ENCODE results near the gene FAM162B. TPM values are rescaled to one million over a fixed set of nuclear protein-coding genes. Genes with fewer than 3 reads are reported as not detected.

The FAM162B gene
- polyA plus RNA-seq, 2 of the 4 experiments (the other 2 are of a cell fraction): 0.14 TPM; not detected in 1

GRCh38 chr6:116726947-116727346 is 38.6 kb downstream of the FAM162B start:
- no peak for FAIRE-seq
- POLR2A ChIA-PET: no interaction called here
- Histone ChIP-seq H3K27ac (no peak overlapping the region), H3K4me3 (no peak overlapping the region), H3K4me1 (no peaks in the 10 kb centered on the region), H3K4me2 (no peak overlapping the region), H3K9me3 (no peaks in the 10 kb centered on the region)
- TF ChIP-seq, protein P1, sequence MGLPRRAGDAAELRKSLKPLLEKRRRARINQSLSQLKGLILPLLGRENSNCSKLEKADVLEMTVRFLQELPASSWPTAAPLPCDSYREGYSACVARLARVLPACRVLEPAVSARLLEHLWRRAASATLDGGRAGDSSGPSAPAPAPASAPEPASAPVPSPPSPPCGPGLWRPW (IDR thresholded peaks at IDR 0.05): no peak
- TF ChIP-seq MYC (IDR thresholded peaks at IDR 0.05; ENCODE audit: borderline replicate concordance, low read length): no peak
- no peak for TF ChIP-seq CHD2 (IDR thresholded peaks at IDR 0.05; ENCODE audit: low read length, partially characterized antibody)
- TF ChIP-seq HDAC2 (IDR thresholded peaks at IDR 0.05): no peak
- TF ChIP-seq NR3C1 (IDR thresholded peaks at IDR 0.05): no peak
- TF ChIP-seq CHD4 (IDR thresholded peaks at IDR 0.05; ENCODE audit: borderline replicate concordance): no peak
- no peak for TF ChIP-seq NPAS2 (CRISPR knock-in tag; IDR thresholded peaks at IDR 0.05; ENCODE audit: borderline replicate concordance)
- no peak for TF ChIP-seq KDM1A (IDR thresholded peaks at IDR 0.05; ENCODE audit: low read depth)
- no peak for TF ChIP-seq PHF8 (IDR thresholded peaks at IDR 0.05; ENCODE audit: borderline replicate concordance, low read depth)
- CTCF ChIA-PET: no interaction called here
- no peak for DNase-seq (ENCODE audit: low read depth in 1 of 2, low spot score in 1 of 2)
- no peak for ATAC-seq

DNA sequence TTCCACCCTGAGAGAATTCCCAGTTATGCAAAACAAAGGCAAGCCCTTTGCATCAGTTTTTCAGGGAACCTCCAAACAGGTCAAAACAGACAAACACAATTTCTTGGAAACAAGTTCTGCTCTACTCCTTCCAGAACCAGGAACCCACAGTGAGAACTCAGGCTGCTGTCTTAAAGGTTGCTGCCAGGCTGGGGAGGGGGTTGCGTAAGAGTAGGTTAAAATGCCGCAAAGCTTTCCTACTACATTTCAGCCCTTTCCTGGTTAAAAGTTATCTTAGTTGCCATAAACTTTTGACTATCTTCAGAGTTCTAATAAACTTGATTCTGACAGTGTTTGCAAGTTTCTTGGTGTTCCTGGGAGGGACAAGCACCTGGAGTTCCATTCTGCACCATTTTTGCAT is 50.8 kb downstream of the FAM162B start:
- ChIA-PET POLR2A (no interaction called here), CTCF (no interaction called here)
- H3K4me1 ChIP-seq: no peaks in the 10 kb centered on the region
- FAIRE-seq: no peak
- H3K4me3 ChIP-seq: no peak overlapping the region
- no peak for TF ChIP-seq EP300 (IDR thresholded peaks at IDR 0.05)
- TF ChIP-seq CEBPB (IDR thresholded peaks at IDR 0.05): peak in 1 of 2 experiments; percentile 35; a peak in 1 of 4 replicates
- H3K9me3 ChIP-seq: no peaks in the 10 kb centered on the region
- 100% methylated on average over 2 of the region's 2 CpGs for WGBS (ENCODE audit: missing lambda C conversion rate)
- no peak for DNase-seq (ENCODE audit: low read depth in 1 of 2, low spot score in 1 of 2)
- ATAC-seq: no peak
- no peak overlapping the region for H3K27ac ChIP-seq
- no peak overlapping the region for H3K4me2 ChIP-seq

DNA sequence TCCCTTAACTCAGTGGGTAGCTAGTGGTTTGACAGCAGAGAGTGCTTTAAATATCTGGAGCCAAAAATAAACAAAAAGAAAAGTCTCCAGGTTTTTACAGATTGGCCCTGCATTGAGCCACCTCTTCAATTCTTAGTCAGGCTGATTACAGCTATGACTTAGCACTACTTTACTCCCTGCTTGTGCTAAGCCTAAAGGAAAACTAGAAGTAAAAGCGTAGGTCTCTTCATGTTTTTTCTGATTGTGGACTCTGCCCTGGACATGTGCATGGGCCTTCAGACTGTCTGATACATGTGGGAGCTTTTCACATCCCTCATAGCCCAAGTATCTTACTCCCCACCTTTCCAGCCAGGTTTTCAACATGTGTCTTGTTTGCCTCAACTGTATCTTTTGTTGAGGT is 51.2 kb downstream of the FAM162B start:
- TF ChIP-seq CBX2 (IDR thresholded peaks at IDR 0.05; ENCODE audit: borderline replicate concordance, low read depth): no peak
- TF ChIP-seq POLR2AphosphoS2 (conservative IDR thresholded peaks at IDR 0.05; ENCODE audit: low read length): no peak
- TF ChIP-seq REST (IDR thresholded peaks at IDR 0.05): no peak
- TF ChIP-seq KDM5A (IDR thresholded peaks at IDR 0.05): no peak
- no peak for TF ChIP-seq SREBF2 (IDR thresholded peaks at IDR 0.05)
- TF ChIP-seq USF2 (IDR thresholded peaks at IDR 0.05): no peak
- TF ChIP-seq RARB (CRISPR knock-in tag; IDR thresholded peaks at IDR 0.05): no peak
- no peak for TF ChIP-seq RFX5 (IDR thresholded peaks at IDR 0.05)
- no peak for TF ChIP-seq FOSL2 (IDR thresholded peaks at IDR 0.05)
- TF ChIP-seq FOSL2 (CRISPR knock-in tag; IDR thresholded peaks at IDR 0.05): no peak
- TF ChIP-seq CHD4 (IDR thresholded peaks at IDR 0.05; ENCODE audit: borderline replicate concordance): no peak
- no peak for TF ChIP-seq GATA3 (IDR thresholded peaks at IDR 0.05; ENCODE audit: borderline replicate concordance)
- Histone ChIP-seq H3K4me3 (no peak overlapping the region), H3K27ac (no peak overlapping the region), H3K4me1 (no peaks in the 10 kb centered on the region), H3K9me3 (no peaks in the 10 kb centered on the region), H3K4me2 (no peak overlapping the region)
- 94% methylated on average over 1 of the region's 1 CpG for WGBS (ENCODE audit: missing lambda C conversion rate)
- POLR2A ChIA-PET: no interaction called here
- ATAC-seq: no peak
- no peak for FAIRE-seq
- no peak for DNase-seq (ENCODE audit: low read depth in 1 of 2, low spot score in 1 of 2)
- CTCF ChIA-PET: interaction anchor here (1.1 kb wide), 1 partner anchor 65 kb away, joined by 3 read pairs; no protein-coding TSS in a partner anchor

All from A549 (cell line).